ENCODE results near the gene SMYD1.

The SMYD1 gene

GRCh38 chr2:88055371-88056128 lies 12.1 kb upstream of the SMYD1 start, which contains the start of gene KRCC1:
Gene KRCC1, minus strand, starts transcription at chr2:88055783. Its CDS starts 27,220 bp downstream, at chr2:88028563.
- Histone ChIP-seq H3K27ac (ENCODE audit: low read depth in 2 of 2, low read length in 2 of 2) (peak within 1 kb of the TSS; percentile 97), H3K4me1 (ENCODE audit: control insufficient read depth in 2 of 2, insufficient read depth in 2 of 2, low read length in 2 of 2) (peaks cover 11 to 24% of the 10 kb centered on the region in 2 donors), H3K4me3 (ENCODE audit: low read length in 2 of 2) (peak within 1 kb of the TSS; percentile 70 to 98), H3K9me3 (ENCODE audit: control insufficient read depth in 2 of 2, low read length in 2 of 2) (no peaks in the 10 kb centered on the region), H3K9ac (ENCODE audit: low read depth in 1 of 2, low read length in 2 of 2) (peak within 1 kb of the TSS; percentile 92 to 99), H3K36me3 (ENCODE audit: control insufficient read depth in 2 of 2, insufficient read depth in 2 of 2, low read length in 2 of 2) (peaks cover 2 to 4% of the 10 kb centered on the region in 2 donors), H3K27me3 (ENCODE audit: control insufficient read depth in 2 of 2, insufficient read depth in 2 of 2, low read length in 2 of 2) (no peaks in the 10 kb centered on the region)

- Histone ChIP-seq H3K27ac (ENCODE audit: low read depth in 2 of 2, low read length in 2 of 2) (peak overlapping the region; percentile 65 to 97), H3K36me3 (ENCODE audit: control insufficient read depth in 2 of 2, insufficient read depth in 2 of 2, low read length in 2 of 2) (peaks cover 0 to 2% of the 10 kb centered on the region in 2 donors), H3K9ac (ENCODE audit: low read depth in 1 of 2, low read length in 2 of 2) (no peak overlapping the region), H3K4me3 (ENCODE audit: low read length in 2 of 2) (no peak overlapping the region), H3K9me3 (ENCODE audit: control insufficient read depth in 2 of 2, low read length in 2 of 2) (no peaks in the 10 kb centered on the region), H3K27me3 (ENCODE audit: control insufficient read depth in 2 of 2, insufficient read depth in 2 of 2, low read length in 2 of 2) (no peaks in the 10 kb centered on the region), H3K4me1 (ENCODE audit: control insufficient read depth in 2 of 2, insufficient read depth in 2 of 2, low read length in 2 of 2) (peaks cover 11 to 22% of the 10 kb centered on the region in 2 donors)
Observed at GRCh38 chr2:88057437-88057844, 10.2 kb upstream of the SMYD1 start.

- H3K9me3 ChIP-seq (ENCODE audit: control insufficient read depth in 2 of 2, low read length in 2 of 2) = no peaks in the 10 kb centered on the region
- H3K27me3 ChIP-seq (ENCODE audit: control insufficient read depth in 2 of 2, insufficient read depth in 2 of 2, low read length in 2 of 2) = no peaks in the 10 kb centered on the region
- H3K9ac ChIP-seq (ENCODE audit: low read depth in 1 of 2, low read length in 2 of 2) = no peak overlapping the region
- no peak overlapping the region for H3K4me3 ChIP-seq (ENCODE audit: low read length in 2 of 2)
- peaks cover 11 to 18% of the 10 kb centered on the region in 2 donors for H3K4me1 ChIP-seq (ENCODE audit: control insufficient read depth in 2 of 2, insufficient read depth in 2 of 2, low read length in 2 of 2)
- H3K36me3 ChIP-seq (ENCODE audit: control insufficient read depth in 2 of 2, insufficient read depth in 2 of 2, low read length in 2 of 2) = no peaks in the 10 kb centered on the region
- no peak overlapping the region for H3K27ac ChIP-seq (ENCODE audit: low read depth in 2 of 2, low read length in 2 of 2)
Observed at GRCh38 chr2:88058191-88058590, 9.4 kb upstream of the SMYD1 start.

GRCh38 chr2:88059979-88060906 lies 7.4 kb upstream of the SMYD1 start:
- H3K36me3 ChIP-seq (ENCODE audit: control insufficient read depth in 2 of 2, insufficient read depth in 2 of 2, low read length in 2 of 2) = no peaks in the 10 kb centered on the region
- H3K4me1 ChIP-seq (ENCODE audit: control insufficient read depth in 2 of 2, insufficient read depth in 2 of 2, low read length in 2 of 2) = peaks cover 5 to 11% of the 10 kb centered on the region in 2 donors
- no peak overlapping the region for H3K27ac ChIP-seq (ENCODE audit: low read depth in 2 of 2, low read length in 2 of 2)
- H3K4me3 ChIP-seq (ENCODE audit: low read length in 2 of 2) = no peak overlapping the region
- no peak overlapping the region for H3K9ac ChIP-seq (ENCODE audit: low read depth in 1 of 2, low read length in 2 of 2)
- no peaks in the 10 kb centered on the region for H3K9me3 ChIP-seq (ENCODE audit: control insufficient read depth in 2 of 2, low read length in 2 of 2)
- H3K27me3 ChIP-seq (ENCODE audit: control insufficient read depth in 2 of 2, insufficient read depth in 2 of 2, low read length in 2 of 2) = no peaks in the 10 kb centered on the region

- Histone ChIP-seq H3K9me3 (ENCODE audit: control insufficient read depth in 2 of 2, low read length in 2 of 2) (no peaks in the 10 kb centered on the region), H3K9ac (ENCODE audit: low read depth in 1 of 2, low read length in 2 of 2) (no peak overlapping the region), H3K27ac (ENCODE audit: low read depth in 2 of 2, low read length in 2 of 2) (no peak overlapping the region), H3K36me3 (ENCODE audit: control insufficient read depth in 2 of 2, insufficient read depth in 2 of 2, low read length in 2 of 2) (no peaks in the 10 kb centered on the region), H3K4me3 (ENCODE audit: low read length in 2 of 2) (no peak overlapping the region), H3K27me3 (ENCODE audit: control insufficient read depth in 2 of 2, insufficient read depth in 2 of 2, low read length in 2 of 2) (no peaks in the 10 kb centered on the region), H3K4me1 (ENCODE audit: control insufficient read depth in 2 of 2, insufficient read depth in 2 of 2, low read length in 2 of 2) (peaks cover 5 to 10% of the 10 kb centered on the region in 2 donors)
Observed at GRCh38 chr2:88060907-88061275, 6.7 kb upstream of the SMYD1 start.

- Histone ChIP-seq H3K4me1 (ENCODE audit: control insufficient read depth in 2 of 2, insufficient read depth in 2 of 2, low read length in 2 of 2) (peaks cover 1 to 6% of the 10 kb centered on the region in 2 donors), H3K4me3 (ENCODE audit: low read length in 2 of 2) (no peak overlapping the region), H3K9me3 (ENCODE audit: control insufficient read depth in 2 of 2, low read length in 2 of 2) (no peaks in the 10 kb centered on the region), H3K9ac (ENCODE audit: low read depth in 1 of 2, low read length in 2 of 2) (no peak overlapping the region), H3K27ac (ENCODE audit: low read depth in 2 of 2, low read length in 2 of 2) (no peak overlapping the region), H3K36me3 (ENCODE audit: control insufficient read depth in 2 of 2, insufficient read depth in 2 of 2, low read length in 2 of 2) (no peaks in the 10 kb centered on the region), H3K27me3 (ENCODE audit: control insufficient read depth in 2 of 2, insufficient read depth in 2 of 2, low read length in 2 of 2) (no peaks in the 10 kb centered on the region)
Observed at GRCh38 chr2:88061295-88061694, 6.3 kb upstream of the SMYD1 start.

GRCh38 chr2:88066543-88066942 lies 1.1 kb upstream of the SMYD1 start:
- Histone ChIP-seq H3K4me3 (ENCODE audit: low read length in 2 of 2) (no peak overlapping the region), H3K4me1 (ENCODE audit: control insufficient read depth in 2 of 2, insufficient read depth in 2 of 2, low read length in 2 of 2) (no peaks in the 10 kb centered on the region), H3K27me3 (ENCODE audit: control insufficient read depth in 2 of 2, insufficient read depth in 2 of 2, low read length in 2 of 2) (no peaks in the 10 kb centered on the region), H3K27ac (ENCODE audit: low read depth in 2 of 2, low read length in 2 of 2) (no peak overlapping the region), H3K36me3 (ENCODE audit: control insufficient read depth in 2 of 2, insufficient read depth in 2 of 2, low read length in 2 of 2) (no peaks in the 10 kb centered on the region), H3K9ac (ENCODE audit: low read depth in 1 of 2, low read length in 2 of 2) (no peak overlapping the region), H3K9me3 (ENCODE audit: control insufficient read depth in 2 of 2, low read length in 2 of 2) (no peaks in the 10 kb centered on the region)

- Histone ChIP-seq H3K4me3 (ENCODE audit: low read length in 2 of 2) (no peak overlapping the region), H3K4me1 (ENCODE audit: control insufficient read depth in 2 of 2, insufficient read depth in 2 of 2, low read length in 2 of 2) (no peaks in the 10 kb centered on the region), H3K36me3 (ENCODE audit: control insufficient read depth in 2 of 2, insufficient read depth in 2 of 2, low read length in 2 of 2) (no peaks in the 10 kb centered on the region), H3K9me3 (ENCODE audit: control insufficient read depth in 2 of 2, low read length in 2 of 2) (no peaks in the 10 kb centered on the region), H3K27me3 (ENCODE audit: control insufficient read depth in 2 of 2, insufficient read depth in 2 of 2, low read length in 2 of 2) (no peaks in the 10 kb centered on the region), H3K9ac (ENCODE audit: low read depth in 1 of 2, low read length in 2 of 2) (no peak overlapping the region), H3K27ac (ENCODE audit: low read depth in 2 of 2, low read length in 2 of 2) (no peak overlapping the region)
Observed at GRCh38 chr2:88067189-88067588, 436 bp upstream of the SMYD1 start.

GRCh38 chr2:88068044-88068443 lies 419 bp downstream of the SMYD1 start:
- no peak overlapping the region for H3K27ac ChIP-seq (ENCODE audit: low read depth in 2 of 2, low read length in 2 of 2)
- H3K4me3 ChIP-seq (ENCODE audit: low read length in 2 of 2) = no peak overlapping the region
- no peaks in the 10 kb centered on the region for H3K27me3 ChIP-seq (ENCODE audit: control insufficient read depth in 2 of 2, insufficient read depth in 2 of 2, low read length in 2 of 2)
- no peaks in the 10 kb centered on the region for H3K9me3 ChIP-seq (ENCODE audit: control insufficient read depth in 2 of 2, low read length in 2 of 2)
- H3K9ac ChIP-seq (ENCODE audit: low read depth in 1 of 2, low read length in 2 of 2) = no peak overlapping the region
- no peaks in the 10 kb centered on the region for H3K4me1 ChIP-seq (ENCODE audit: control insufficient read depth in 2 of 2, insufficient read depth in 2 of 2, low read length in 2 of 2)
- H3K36me3 ChIP-seq (ENCODE audit: control insufficient read depth in 2 of 2, insufficient read depth in 2 of 2, low read length in 2 of 2) = no peaks in the 10 kb centered on the region

GRCh38 chr2:88069117-88069516 lies 1.5 kb downstream of the SMYD1 start:
- H3K4me3 ChIP-seq (ENCODE audit: low read length in 2 of 2) = no peak overlapping the region

More at GRCh38 chr2:88069117-88069516, 1.5 kb downstream of the SMYD1 start:
- H3K36me3 ChIP-seq (ENCODE audit: control insufficient read depth in 2 of 2, insufficient read depth in 2 of 2, low read length in 2 of 2) = no peaks in the 10 kb centered on the region
- H3K4me1 ChIP-seq (ENCODE audit: control insufficient read depth in 2 of 2, insufficient read depth in 2 of 2, low read length in 2 of 2) = no peaks in the 10 kb centered on the region
- H3K9me3 ChIP-seq (ENCODE audit: control insufficient read depth in 2 of 2, low read length in 2 of 2) = no peaks in the 10 kb centered on the region
- H3K9ac ChIP-seq (ENCODE audit: low read depth in 1 of 2, low read length in 2 of 2) = no peak overlapping the region
- no peak overlapping the region for H3K27ac ChIP-seq (ENCODE audit: low read depth in 2 of 2, low read length in 2 of 2)
- H3K27me3 ChIP-seq (ENCODE audit: control insufficient read depth in 2 of 2, insufficient read depth in 2 of 2, low read length in 2 of 2) = no peaks in the 10 kb centered on the region

Data from mucosa of rectum (tissue), 2 donors.